ENCODE data around the gene SFSWAP. TPM values are rescaled to one million over a fixed set of nuclear protein-coding genes. Genes with fewer than 3 reads are reported as not detected.

SFSWAP gene
- total RNA-seq, 2 donors from 2014 or later = 44.7 to 55.8 TPM

DNA sequence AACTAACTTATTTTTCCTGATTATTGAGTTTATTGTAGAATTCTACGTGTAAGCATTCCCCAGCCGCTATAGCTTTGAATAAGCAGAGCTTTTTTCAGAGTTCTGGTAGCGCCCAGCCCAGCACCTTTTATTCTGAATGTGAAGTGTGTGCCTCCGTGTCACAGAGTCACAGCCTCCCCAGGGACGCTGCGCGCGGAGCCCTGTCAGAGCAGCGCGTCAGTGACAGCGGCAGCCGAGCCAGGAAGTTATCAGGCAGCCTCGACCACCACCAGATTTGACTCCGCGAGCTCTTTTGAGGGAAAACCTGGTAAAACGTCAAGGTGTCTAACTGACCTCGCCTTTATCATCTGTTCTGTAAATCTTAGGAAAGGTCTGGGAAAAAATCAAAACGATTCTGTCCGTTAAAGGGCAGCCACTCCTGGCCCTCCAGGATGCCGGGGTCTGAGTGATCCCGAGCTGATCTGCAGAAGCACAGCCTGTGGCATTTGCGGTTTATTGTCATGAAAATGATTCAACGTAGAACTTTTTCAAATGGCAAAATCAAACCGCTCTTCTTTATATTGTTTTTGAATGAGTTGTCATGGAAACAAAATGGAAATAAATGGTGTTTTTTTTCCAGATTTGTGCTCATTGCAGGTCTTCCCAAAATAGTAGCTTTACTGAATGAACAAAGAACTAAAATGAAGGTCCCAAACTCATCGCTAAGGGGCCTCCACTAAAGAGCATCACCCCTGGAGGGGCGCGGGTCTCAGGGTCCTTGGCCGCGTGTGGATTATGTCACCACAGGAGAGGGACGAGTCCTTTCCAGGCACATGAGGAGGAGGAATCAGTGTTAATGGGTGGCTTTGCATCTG lies 74.2 kb downstream of the SFSWAP start:
- Mint-ChIP-seq H3K27ac (peak overlapping the region; percentile 33), H3K36me3 (ENCODE audit: low read depth) (peaks cover 82% of the 10 kb centered on the region), H3K4me1 (peaks cover 8% of the 10 kb centered on the region), H3K27me3 (no peaks in the 10 kb centered on the region), H3K4me3 (no peak overlapping the region), H3K9me3 (no peaks in the 10 kb centered on the region)
- no peak for ATAC-seq (replicated peaks)

DNA sequence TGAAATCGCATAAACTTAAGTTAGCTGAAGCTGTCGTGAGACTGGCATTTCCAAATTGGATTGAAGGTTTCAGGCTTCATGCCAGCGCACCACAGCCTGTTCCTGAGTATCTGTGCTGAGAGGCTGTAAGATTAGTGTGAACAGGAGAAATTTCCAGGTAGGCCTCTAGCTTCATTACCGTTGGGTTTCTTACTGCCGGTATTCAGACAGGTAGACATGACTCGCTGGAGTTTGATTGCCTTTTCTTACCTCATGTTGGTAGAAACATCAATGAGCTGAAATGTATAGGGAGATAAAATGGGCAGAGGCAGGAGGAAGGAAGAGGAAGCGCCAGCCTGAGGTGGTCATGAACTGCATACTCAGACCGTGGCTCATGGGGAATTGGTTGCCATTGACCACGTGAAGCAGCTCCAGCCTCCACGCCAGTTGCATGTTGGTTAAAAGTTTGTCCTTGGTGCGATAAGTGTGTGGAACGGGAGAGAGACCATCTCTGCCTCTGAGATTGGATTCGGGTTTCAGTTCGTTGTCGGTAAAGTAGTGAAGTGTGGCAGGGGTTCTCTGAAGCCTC lies 75.0 kb downstream of the SFSWAP start:
- Mint-ChIP-seq H3K9me3 (no peaks in the 10 kb centered on the region), H3K36me3 (ENCODE audit: low read depth) (peaks cover 82% of the 10 kb centered on the region), H3K4me1 (peaks cover 9% of the 10 kb centered on the region), H3K4me3 (no peak overlapping the region), H3K27me3 (no peaks in the 10 kb centered on the region), H3K27ac (peak overlapping the region; percentile 33)
- ATAC-seq (replicated peaks) = no peak

DNA sequence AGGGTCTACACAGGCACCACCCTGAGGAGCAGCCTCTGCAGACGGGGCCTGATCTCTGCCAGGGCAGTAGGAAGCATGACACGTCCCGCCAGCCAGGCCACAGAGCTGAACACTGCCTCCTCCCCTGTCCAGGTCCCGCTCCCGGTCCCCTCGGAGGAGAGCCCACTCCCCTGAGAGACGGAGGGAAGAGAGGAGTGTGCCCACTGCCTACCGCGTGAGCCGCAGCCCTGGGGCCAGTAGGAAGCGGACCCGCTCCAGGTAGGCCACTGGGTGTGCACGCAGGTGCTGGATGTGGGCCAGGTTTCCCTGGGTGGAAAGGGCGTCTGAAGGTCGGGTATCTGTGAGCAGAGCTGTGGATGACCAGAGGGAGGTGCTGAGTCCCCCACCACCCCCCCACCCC lies 75.4 kb downstream of the SFSWAP start:
- H3K27ac Mint-ChIP-seq = peak overlapping the region; percentile 33
- H3K4me3 Mint-ChIP-seq = no peak overlapping the region
- no peak for ATAC-seq (replicated peaks)
- H3K27me3 Mint-ChIP-seq = no peaks in the 10 kb centered on the region
- no peaks in the 10 kb centered on the region for H3K9me3 Mint-ChIP-seq
- H3K36me3 Mint-ChIP-seq (ENCODE audit: low read depth) = peaks cover 84% of the 10 kb centered on the region
- H3K4me1 Mint-ChIP-seq = peaks cover 9% of the 10 kb centered on the region

DNA sequence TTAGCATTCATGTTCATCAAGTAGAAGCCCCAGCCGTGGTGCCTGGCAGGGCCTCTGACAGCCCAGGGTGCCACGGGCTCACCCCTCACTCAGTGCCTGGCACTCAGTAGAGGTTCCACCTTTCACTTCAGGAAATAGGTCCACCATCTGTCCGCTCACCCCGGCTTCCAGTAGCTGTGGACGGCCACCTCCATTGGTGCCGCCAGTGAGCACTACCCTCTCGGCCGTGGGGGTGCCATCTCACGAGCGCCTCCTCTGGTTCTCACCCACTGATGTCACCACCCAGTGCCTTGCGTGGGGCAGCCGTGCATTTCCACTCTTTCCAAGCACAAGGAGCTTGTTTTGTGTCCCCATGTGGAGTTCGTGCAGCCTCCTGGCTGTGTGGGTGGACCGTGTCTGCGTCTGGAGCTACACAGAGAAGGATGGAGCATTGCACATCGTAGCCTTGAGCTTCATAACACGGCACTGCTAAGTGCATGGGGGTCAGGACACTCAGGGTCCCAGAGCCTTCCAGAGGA lies 76.3 kb downstream of the SFSWAP start:
- no peak for ATAC-seq (replicated peaks)
- Mint-ChIP-seq H3K27ac (no peak overlapping the region), H3K9me3 (no peaks in the 10 kb centered on the region), H3K4me1 (peaks cover 9% of the 10 kb centered on the region), H3K27me3 (no peaks in the 10 kb centered on the region), H3K4me3 (no peak overlapping the region), H3K36me3 (ENCODE audit: low read depth) (peaks cover 80% of the 10 kb centered on the region)

DNA sequence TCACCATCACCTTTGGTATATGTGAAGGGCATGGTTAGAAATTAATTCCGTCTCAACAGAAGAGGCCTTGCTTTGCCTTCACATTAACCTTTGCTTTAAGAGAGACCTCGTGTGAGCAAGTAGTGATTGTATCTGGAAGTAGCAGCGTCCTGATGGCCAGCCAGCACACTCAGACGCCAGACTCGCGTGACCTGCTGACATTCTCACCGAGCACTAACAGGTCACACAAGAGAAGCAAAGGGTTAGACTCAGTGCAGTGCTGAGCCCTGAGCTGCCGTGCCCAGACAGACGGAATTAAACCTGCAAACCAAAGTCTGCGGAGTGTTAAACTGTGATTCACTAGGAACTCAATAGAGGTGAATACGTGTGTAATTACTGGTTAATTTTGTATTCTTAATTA lies 77.2 kb downstream of the SFSWAP start:
- Mint-ChIP-seq H3K4me3 (no peak overlapping the region), H3K4me1 (peaks cover 9% of the 10 kb centered on the region), H3K36me3 (ENCODE audit: low read depth) (peaks cover 84% of the 10 kb centered on the region), H3K9me3 (no peaks in the 10 kb centered on the region), H3K27ac (peak overlapping the region; percentile 48), H3K27me3 (no peaks in the 10 kb centered on the region)
- ATAC-seq (replicated peaks) = no peak

DNA sequence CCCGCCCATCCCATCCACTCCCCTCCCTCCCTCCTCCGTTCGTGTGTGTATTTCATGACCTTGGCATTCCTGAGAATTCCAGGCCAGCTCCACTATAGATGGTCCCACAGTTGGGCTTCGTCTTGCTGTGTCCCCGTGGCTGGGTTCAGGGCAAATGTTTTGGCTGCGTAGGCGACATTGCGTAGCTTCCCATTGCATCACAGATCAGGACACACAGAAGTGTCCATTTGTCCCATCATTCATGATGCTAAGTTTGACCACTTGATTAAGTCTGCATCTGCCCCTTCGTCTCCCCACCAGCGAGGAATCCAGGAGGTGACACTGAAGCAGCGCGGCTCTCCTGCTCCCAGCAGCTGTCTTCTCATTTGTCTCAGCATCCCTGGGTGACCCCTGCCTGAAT lies 78.7 kb downstream of the SFSWAP start:
- peaks cover 9% of the 10 kb centered on the region for H3K4me1 Mint-ChIP-seq
- no peak overlapping the region for H3K27ac Mint-ChIP-seq
- no peaks in the 10 kb centered on the region for H3K27me3 Mint-ChIP-seq
- peaks cover 86% of the 10 kb centered on the region for H3K36me3 Mint-ChIP-seq (ENCODE audit: low read depth)
- no peak for ATAC-seq (replicated peaks)
- H3K4me3 Mint-ChIP-seq = no peak overlapping the region
- H3K9me3 Mint-ChIP-seq = no peaks in the 10 kb centered on the region

DNA sequence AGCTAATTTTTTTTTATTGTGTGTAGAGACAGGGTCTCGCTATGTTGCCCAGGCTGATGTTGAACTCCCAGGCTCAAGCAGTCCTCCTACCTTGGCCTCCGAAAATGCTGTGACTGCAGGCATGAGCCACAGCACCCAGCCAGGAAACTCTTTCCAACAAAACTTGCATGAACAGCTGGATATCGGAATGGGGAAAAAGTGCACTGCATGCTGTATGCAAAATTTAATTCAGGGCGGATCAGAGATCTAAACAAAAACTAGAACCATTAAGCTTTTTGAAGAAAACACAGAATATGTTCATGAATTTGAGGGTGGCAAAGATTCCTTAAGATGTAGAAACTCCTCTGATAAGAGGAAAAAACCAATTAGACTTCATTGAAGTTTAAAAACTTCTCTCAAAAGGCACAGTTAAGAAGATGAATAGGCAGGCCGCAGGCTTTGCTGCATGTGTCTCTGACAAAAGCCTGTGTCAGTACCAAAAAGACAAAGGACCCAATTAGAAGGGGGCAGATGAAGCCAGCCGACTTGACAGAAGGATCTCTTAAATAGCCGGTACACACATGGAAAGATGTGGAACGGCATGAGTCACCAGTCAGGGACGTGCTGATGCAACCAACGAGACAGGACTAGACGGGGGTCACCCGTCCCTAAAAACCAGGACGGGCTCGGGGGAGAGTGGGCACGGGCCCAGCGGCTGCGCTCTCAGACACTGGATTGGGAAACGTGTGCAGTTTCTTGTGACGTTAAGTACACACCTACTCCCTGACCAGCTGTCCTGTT lies 82.5 kb downstream of the SFSWAP start:
- Mint-ChIP-seq H3K27me3 (no peaks in the 10 kb centered on the region), H3K9me3 (no peaks in the 10 kb centered on the region), H3K27ac (no peak overlapping the region), H3K4me3 (no peak overlapping the region), H3K4me1 (peaks cover 5% of the 10 kb centered on the region), H3K36me3 (ENCODE audit: low read depth) (peaks cover 72% of the 10 kb centered on the region)
- ATAC-seq (replicated peaks) = no peak

DNA sequence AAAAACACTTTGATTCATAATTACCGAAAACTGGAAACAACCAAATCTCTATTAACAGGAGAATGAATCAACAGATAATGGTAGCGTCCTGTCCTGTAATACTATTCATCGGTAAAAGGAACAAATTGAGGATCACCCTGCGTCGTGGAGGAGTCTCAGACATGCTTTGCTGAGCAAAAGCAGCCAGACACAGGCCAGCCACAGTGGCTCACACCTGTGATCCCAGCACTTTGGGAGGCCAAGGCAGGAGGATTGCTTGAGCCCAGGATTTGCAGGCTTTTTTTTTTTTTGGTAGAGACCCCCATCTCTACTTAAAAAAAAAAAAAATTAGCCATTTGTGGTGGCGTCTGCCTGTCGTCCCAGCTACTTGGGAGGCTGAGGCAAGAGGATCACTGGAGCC lies 83.2 kb downstream of the SFSWAP start:
- H3K9me3 Mint-ChIP-seq = no peaks in the 10 kb centered on the region
- H3K27me3 Mint-ChIP-seq = no peaks in the 10 kb centered on the region
- H3K4me1 Mint-ChIP-seq = peaks cover 5% of the 10 kb centered on the region
- H3K36me3 Mint-ChIP-seq (ENCODE audit: low read depth) = peaks cover 72% of the 10 kb centered on the region
- no peak overlapping the region for H3K27ac Mint-ChIP-seq
- H3K4me3 Mint-ChIP-seq = no peak overlapping the region
- no peak for ATAC-seq (replicated peaks)

DNA sequence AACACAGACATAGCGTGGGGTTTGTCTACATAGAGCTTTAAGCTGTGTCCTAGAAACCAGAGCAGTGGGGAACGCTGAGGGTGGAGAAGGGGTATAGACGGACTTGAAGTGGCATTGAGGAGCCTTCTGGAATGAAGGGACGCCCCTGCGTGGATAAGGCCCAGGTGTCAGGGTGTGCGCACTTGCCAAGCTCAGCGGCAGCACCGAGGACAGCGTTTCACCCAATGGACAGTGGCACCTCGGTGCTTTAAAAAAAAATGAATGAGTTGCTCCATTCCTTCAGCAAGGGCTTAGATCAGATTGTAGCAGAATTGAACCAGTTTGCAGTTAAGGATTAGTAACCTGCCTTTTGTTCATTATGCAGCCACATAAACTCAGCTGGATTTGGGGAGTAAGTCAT lies 83.7 kb downstream of the SFSWAP start:
- Mint-ChIP-seq H3K9me3 (no peaks in the 10 kb centered on the region), H3K4me3 (no peak overlapping the region), H3K27ac (no peak overlapping the region), H3K36me3 (ENCODE audit: low read depth) (peaks cover 72% of the 10 kb centered on the region), H3K4me1 (peaks cover 5% of the 10 kb centered on the region), H3K27me3 (no peaks in the 10 kb centered on the region)
- no peak for ATAC-seq (replicated peaks)

DNA sequence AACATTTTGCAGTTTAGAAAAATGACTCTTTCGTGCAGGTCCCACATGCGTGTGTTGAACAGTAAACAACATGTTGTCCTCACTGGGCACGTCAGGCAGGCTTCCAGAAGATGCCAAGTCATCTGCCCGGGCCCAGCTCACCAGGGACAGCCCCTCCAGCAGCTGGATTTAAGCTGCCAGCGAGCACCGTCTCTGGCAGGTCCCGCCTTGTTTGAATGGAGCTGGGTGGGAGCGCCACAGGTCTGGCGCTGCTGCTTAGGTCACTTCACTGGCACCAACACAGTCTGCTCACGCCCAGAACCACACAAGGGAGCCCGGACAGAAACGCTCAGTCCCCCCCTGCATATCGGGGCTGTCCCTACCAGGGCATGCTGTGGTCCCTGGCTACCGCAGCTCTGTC lies 84.2 kb downstream of the SFSWAP start:
- H3K4me3 Mint-ChIP-seq = no peak overlapping the region
- H3K36me3 Mint-ChIP-seq (ENCODE audit: low read depth) = peaks cover 72% of the 10 kb centered on the region
- no peaks in the 10 kb centered on the region for H3K9me3 Mint-ChIP-seq
- H3K4me1 Mint-ChIP-seq = peaks cover 2% of the 10 kb centered on the region
- H3K27ac Mint-ChIP-seq = no peak overlapping the region
- H3K27me3 Mint-ChIP-seq = no peaks in the 10 kb centered on the region
- ATAC-seq (replicated peaks) = no peak

DNA sequence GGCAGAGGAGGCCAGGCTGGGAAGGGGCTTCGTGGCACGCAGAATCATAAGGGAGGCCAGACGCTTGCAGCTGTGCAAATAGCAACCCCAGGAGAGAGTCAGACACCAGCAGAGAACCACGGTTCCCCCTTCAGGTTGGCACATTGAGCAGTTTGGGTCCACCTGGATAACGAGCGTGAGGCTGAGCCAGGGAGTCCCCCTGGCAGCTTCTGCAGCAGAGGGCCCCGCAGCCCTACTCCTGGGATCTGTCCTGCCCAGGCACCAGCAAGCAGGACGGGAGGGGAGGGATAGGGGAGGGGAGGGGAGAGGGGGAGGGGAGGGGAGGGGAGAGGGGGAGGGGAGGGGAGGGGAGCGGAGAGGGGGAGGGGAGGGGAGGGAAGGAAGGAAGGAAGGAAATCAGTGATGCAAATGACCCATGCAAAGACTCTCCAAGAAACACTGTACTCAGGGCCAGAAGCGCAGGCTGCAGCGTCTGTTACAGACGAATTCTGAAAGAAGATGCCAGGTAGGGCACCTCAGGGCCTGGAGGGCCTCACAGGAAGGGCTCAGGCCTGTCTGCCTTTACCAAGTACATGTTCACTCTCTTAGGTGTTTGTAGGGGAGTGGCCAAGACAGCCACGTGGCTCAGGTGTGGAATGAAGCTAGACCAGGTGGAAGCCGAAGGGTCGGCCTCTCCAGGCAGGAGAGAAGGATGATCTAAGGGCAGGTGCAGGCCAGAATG lies 85.0 kb downstream of the SFSWAP start:
- no peak overlapping the region for H3K4me3 Mint-ChIP-seq
- no peaks in the 10 kb centered on the region for H3K4me1 Mint-ChIP-seq
- peaks cover 72% of the 10 kb centered on the region for H3K36me3 Mint-ChIP-seq (ENCODE audit: low read depth)
- H3K27ac Mint-ChIP-seq = no peak overlapping the region
- H3K9me3 Mint-ChIP-seq = no peaks in the 10 kb centered on the region
- H3K27me3 Mint-ChIP-seq = no peaks in the 10 kb centered on the region
- ATAC-seq (replicated peaks) = no peak

DNA sequence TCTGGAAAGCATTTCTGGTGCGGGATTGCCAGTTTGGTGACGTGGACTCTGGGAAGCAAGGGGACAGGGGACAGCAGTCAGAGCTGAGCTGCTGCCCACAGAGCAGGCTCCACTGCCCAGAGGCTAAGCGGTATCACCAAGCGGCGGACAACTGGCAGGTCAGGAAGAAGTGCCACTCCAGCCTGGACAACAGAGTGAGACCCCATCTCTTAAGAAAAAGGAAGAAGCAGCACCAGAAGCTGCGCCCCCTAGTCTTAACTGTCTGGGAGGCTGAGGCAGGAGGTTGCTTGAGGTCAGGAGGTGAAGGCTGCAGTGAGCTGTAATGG lies 85.5 kb downstream of the SFSWAP start:
- Mint-ChIP-seq H3K27me3 (no peaks in the 10 kb centered on the region), H3K36me3 (ENCODE audit: low read depth) (peaks cover 72% of the 10 kb centered on the region), H3K4me3 (no peak overlapping the region), H3K9me3 (no peaks in the 10 kb centered on the region), H3K27ac (no peak overlapping the region), H3K4me1 (no peaks in the 10 kb centered on the region)
- no peak for ATAC-seq (replicated peaks)

DNA sequence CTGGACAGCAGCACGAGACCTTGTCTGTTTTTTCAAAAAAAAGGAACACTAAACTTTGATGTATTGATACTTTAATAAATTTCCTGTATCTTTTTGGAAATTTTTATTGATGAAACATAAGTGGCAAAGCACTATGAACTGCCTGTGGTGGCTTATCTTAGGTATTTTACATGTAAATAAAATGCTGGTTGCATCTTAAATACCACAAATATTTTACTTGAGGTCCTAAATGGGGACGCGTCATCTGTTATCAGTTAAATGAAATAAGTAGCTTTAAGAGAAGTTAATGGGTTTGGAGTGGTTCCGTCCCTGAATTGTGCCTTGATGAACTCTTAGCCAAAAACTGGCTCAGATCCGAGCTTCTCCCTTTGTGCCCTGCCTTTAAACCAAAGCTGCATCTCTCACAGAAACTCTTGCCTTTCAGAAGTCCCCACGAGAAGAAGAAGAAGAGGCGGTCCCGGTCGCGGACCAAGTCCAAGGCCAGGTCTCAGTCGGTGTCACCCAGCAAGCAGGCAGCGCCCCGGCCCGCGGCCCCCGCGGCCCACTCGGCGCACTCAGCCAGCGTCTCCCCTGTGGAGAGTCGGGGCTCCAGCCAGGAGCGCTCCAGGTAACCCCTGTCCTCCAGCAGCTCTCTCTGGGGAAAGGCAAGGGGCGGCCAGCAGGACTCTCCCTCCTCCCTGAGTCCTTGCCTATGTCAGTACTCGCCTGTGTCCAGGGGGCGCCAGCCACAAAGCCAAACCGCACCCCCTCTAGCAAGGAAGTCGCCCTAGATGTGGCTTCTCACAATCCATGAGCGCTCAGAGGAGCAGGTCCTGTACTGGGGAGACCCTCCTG lies 86.1 kb downstream of the SFSWAP start:
- Mint-ChIP-seq H3K4me1 (no peaks in the 10 kb centered on the region), H3K27me3 (no peaks in the 10 kb centered on the region), H3K9me3 (no peaks in the 10 kb centered on the region), H3K4me3 (no peak overlapping the region), H3K36me3 (ENCODE audit: low read depth) (peaks cover 73% of the 10 kb centered on the region), H3K27ac (no peak overlapping the region)
- no peak for ATAC-seq (replicated peaks)

DNA sequence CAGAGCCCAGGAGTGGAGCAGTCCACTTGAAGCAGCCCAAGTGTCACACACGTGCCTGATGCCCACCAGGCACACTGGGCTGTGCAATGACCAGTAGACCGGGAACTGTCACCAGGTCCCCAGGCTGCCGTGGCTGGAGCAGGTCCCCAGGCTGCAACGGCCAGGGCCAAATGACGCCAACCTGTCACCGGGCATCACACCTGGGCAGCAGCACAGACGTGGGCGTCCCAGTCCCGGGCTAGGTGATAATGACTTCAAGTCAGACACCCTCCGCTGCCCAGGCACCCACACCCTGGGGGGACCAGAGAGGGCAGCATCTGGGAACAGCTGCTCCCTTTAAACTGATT lies 86.7 kb downstream of the SFSWAP start:
- Mint-ChIP-seq H3K27ac (no peak overlapping the region), H3K4me3 (no peak overlapping the region), H3K36me3 (ENCODE audit: low read depth) (peaks cover 74% of the 10 kb centered on the region), H3K9me3 (no peaks in the 10 kb centered on the region), H3K4me1 (no peaks in the 10 kb centered on the region), H3K27me3 (no peaks in the 10 kb centered on the region)
- no peak for ATAC-seq (replicated peaks)

Data from activated T-helper 17 cell treated with anti-CD3 and anti-CD28 coated beads, Interleukin-2, amount 50 U/mL, for 72 hours (primary cell).